Left kidney (tissue), 2 donors: ENCODE results near the gene TTC7B. TPM values are rescaled to one million over a fixed set of nuclear protein-coding genes. Genes with fewer than 3 reads are reported as not detected.

Experiments used
- DNase-seq: peaks from one replicate; pipeline ENCODE4 v3.0.0-alpha.2; 2013
- polyA plus RNA-seq: library from polyadenylated mRNA; unstranded; fragments of 120-200 nt; gene quantifications from one replicate; pipeline ENCODE4 v1.2.1, GENCODE V29; 2013; ENCODE audit not compliant: insufficient read length

The TTC7B gene
- polyA plus RNA-seq, 1 donor: 46.4 TPM

DNA sequence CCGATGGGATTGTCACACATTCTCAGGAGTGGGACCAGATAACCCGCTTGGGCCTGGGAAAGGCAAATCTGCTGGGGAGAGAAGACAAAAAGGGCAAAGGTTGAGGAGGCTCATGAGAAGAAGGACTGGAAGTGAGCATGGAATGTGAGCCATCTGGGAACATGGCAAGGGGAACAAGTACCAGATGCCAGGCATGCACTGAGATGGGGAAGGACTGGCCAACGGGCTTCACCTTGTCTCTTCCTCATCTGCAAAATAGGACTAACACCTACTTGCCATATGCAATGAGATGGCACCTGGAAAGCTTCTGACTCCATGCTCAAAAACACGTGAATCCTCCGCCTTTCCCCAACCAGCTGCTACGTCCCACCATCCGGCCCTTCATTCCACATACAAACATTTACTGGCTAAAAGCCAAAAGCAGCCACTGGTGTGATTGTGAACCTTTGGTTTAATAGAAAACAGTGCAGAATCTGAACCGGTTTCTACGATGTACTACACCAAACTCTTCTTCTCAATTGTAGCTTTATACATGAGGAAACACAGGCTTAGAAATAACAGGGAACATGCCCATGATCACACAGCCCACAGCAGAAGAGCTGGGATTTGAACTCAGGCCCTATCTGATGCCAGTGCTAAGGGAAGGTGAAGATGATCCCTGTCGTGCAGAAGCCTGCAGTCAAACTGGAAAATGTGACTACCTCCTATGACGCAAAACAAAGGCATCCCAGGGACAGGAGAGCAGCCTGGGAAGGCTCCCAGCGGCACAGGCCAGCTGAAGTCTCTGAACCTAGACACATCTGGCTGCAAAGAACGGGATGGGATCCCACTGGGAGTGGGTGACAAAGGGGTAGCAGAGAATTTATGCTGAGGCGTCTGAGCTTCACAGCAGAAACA, 112.1 kb downstream of the TTC7B start:
- DNase-seq: no peak

DNA sequence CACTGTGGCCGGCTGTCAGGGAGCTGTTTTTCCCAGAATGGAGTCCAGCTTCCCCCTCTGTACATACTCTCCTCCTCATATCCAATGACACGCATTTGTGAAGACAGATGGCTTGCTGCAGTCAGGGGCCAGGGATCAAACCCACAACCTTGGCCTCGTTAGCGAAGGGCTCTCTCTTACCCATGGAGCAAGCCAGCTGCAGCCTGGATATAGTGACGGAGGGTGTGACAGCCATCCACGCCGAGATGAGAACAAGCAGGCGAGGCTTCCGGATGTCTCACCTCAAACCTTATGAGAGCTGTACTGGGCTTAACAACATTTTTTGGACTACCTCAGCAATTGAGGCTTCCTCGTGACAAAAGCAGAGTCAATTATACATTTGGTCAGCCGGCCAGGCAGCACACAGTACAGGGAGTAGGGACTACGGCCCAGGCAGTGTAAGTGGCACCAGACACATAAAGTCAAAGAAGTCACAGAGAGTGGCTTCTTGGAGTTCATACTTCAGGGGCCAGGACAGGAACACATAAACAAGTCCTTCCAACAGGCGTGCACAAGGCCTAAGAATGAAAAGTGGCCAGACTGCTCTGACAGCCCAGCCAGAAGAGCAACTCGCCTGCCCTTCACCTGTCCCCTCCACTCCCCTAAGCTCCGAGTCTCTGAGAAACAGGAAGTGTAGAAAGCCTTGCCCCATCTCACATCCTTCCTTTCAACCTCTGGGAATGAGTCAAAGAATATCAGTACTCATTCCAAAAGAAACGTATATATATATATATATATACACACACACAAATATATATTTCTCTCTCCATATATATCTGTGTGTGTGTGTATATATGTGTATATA, 115.1 kb downstream of the TTC7B start:
- DNase-seq: no peak

DNA sequence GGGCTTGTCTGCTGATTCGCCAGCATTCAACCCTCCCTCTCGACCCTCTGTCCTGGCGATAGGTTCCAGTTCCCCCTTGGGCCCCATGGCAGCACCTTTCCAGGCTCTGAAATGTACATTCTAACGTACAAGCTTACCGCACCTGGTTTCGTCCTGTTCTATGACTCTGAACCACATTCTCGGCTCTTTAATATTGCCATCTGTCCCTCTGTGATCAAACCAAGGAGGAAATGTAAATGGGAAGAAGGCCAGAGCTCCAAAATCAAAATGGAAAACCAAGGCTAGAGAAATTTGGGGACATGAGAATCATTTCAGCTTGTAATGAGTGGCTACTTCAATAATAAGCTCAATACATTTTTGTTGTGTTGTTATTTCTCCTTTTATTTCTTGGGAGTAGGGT, 117.2 kb downstream of the TTC7B start:
- no peak for DNase-seq

DNA sequence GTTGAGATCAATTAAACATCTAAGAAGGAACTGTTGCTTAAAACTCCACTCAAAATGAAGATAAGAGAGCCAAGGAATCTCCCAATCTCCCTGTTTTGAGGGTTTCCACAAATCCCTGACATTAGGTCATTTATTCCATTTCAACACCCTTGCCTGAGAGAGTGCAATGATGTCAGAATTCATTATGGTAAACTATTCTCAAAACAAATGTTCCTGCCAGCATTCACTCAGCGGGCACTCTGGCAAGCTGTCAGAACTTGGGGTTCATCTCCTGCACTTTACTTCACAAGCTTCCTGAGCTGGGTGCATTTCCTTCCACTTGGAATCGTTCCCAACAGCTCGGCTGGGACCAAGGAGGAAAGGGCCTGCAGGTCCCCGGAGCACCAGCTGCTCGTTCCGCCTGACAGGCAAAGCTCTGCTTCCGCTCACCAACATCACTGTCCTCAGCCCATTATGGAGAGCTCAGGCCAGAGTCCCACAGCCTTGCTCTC, 117.8 kb downstream of the TTC7B start:
- no peak for DNase-seq

DNA sequence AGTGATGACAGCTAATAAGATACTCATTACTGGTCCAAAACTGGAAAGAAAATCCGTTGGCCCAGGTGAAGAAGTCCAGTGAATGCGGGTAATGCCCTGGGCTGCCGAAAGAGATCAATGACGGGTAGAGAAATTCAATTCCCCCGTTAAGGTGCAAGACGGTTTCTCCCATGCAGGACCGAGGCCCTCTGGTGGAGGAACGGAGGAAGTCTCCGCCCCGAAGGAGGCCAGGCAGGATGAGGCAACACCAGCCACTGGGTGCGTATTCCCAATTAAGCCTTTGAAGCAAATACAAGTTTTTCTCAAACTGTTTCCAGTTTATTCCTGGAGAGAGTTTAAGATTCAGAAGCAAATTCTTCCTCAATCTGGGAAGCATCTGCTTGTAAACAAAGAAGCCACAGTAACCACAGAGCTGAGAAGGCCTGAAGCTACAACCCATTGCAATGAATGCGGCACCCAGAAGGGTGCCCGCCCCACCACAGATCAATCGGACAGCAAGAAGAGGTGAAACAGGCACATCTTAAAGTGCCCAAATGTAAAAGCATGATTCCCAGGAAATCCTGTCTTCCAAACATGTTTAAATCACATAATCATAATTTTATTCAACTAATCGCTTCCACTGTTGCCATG, 118.5 kb downstream of the TTC7B start:
- peak; percentile 81 for DNase-seq

DNA sequence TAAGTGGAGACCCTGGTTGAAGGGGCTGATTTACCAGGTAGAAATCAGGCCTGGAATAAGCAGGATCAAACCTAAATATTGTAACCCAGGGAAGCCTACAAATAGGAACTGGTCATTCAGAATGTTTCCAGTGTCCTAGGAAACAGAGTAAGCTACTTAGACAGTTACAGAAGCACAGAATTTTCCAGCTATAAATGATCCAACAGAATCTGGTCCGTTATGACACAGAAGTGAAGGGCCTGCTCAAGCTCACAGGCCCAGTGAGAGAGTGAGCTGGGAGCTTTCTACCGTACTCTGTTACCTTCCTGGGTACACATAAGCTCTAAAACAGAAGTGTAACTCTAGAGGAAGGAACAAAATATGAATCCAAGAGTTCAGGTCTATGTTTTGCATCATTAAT, 119.1 kb downstream of the TTC7B start:
- DNase-seq: no peak

DNA sequence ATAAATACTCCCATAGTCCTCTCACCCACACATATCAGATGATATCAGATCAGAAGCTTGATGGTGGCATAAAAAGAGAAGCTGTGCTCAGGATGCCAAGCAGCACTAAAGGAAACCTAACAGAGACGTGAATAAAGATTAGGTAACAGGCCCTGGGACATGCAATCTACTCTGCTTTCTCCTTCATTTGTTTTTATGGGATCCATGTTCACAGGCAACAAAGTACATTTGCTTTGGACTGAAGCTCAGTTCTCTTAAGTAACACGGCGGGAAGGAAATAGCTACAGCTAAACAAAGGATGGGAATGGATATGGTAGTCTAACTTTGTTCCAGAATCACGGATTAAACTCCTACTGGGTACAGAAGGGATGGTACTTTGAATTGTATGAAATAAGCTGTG, 119.5 kb downstream of the TTC7B start:
- DNase-seq: no peak

DNA sequence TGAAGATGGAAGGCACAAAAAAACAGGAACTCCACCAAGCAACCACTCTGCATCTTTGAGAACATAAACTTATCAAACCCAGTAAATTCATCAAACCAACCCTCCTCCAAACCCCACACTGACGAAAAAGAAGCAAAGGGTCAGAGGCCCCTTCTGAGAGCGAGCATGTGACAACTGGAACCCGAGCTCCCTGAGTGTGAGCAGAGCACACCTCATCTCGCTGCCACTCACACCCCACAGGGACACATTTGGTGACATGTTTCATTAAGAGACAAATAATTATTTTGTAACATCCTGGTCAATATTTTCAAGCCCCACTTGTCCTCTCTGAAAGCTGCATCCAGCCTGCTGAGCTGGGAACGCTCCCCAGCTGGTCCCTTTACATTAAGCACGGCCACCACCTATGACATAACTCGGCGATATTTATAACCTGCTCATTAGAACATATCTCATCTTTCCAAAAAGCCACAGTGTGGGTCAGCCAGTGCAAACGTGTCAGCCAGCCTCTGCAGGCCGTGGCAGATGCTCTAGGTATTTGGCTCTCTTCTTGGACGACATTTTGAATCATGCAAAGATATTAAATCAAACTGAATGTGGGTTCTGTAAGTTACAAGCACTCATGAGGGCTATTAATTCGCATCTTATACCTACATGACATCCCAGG, 120.1 kb downstream of the TTC7B start:
- DNase-seq: no peak

DNA sequence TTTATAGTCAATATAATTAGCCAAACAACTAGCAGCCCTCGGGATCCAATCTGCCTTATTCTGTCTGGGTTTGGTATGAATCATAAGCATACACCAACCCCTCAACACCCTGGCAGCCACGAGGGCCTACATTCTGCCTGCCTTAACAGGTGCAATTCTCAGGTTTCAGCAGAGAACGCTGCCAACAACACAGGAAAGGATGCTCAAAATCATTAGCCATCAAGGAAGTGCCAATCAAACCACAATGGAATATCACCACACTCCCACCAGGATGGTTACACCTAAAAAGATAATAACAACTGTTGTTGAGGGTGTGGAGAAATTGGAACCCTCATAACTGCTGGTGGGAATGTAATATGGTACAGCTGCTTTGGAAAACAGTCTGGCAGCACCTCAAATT, 122.8 kb downstream of the TTC7B start:
- no peak for DNase-seq

DNA sequence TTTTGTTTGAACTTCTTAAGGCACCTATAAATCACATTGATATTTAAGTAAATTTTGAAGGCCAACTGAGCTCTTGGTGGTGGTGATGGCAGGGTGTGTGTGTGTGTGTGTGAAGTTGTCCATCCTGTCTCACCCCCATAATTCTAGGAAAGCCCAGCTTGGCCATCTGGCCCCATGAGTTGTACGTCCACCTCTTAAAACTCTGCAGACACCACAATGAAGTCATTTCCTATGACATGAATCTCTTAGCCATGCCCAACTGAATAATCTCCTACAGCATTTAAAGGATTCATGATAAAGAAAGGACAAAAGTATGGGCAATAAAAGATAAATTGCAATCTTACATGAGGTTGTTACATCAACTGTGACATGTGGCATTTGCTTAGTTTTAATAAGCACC, 123.4 kb downstream of the TTC7B start:
- DNase-seq: no peak

DNA sequence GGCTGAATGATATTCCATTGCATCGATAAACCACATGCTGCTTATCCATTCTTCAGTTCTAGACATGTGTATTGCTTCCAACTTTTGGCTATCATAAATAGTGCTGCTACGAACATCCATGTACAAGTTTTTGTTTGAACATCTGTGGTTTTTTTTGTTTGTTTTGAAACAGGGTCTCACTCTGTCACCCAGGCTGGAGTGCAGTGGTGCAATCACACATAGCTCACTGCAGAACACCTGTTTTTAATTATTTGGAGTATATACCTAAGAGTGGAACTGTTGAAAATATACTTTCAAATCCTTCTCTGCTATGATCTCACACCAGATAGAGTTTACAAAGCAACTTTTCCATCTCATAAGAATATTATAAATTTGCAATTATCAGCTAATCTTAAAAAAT, 124.2 kb downstream of the TTC7B start:
- no peak for DNase-seq

DNA sequence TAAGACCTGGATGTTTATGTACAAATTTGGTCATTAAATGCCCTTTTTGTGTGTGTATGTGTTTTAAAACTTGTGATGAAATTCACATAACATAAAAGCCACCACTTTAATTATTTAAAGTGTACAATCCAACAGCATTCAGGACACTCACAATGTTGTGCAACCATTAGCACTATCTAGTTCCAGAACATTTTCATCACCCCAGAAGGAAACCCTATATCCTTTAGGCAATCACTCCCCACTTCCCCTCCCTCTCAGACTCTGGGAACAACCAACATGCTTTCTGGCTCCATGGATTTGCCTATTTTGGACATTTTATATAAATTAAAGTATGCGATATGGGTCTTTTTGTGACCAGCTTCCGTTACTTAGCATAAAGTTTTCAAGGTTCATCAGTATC, 124.6 kb downstream of the TTC7B start:
- no peak for DNase-seq

DNA sequence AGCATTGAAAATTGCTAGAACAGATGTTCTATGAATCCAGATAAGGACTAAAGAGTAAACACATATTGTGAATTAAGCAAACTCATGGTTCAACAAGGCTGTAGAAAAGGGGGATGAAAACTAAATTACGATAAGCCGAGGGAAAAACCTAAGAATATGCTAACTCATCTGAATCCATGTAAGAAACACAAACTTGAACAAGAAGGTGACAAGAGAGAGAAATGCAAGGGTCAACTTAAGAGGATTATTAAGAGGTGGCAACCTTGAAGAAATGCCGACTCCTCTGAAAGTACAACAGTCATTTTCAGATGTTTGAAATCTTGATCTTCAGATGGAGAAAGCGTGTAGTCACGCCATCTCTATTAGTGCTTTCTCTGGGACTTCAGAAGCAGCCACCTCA, 128.6 kb downstream of the TTC7B start:
- DNase-seq: no peak

DNA sequence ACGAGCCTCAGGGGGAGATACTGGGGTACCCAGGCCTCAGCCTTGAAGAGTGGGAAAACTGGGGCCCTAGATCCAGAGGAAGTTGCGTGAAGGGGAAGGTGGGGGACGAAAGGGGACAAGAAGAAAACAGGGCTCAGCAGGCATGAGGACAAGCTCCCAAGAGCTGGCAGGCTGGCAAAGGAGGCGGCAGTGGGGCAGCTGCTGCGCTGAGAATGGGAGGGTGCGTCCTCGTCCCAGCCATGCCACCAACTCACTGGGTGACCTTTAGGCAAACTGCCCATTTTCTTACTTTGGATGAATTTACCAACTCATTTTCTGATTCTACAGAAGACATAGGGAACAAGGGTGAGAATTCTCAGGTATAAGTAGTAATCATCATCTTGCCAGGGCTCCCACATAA, 133.6 kb downstream of the TTC7B start:
- DNase-seq: no peak

DNA sequence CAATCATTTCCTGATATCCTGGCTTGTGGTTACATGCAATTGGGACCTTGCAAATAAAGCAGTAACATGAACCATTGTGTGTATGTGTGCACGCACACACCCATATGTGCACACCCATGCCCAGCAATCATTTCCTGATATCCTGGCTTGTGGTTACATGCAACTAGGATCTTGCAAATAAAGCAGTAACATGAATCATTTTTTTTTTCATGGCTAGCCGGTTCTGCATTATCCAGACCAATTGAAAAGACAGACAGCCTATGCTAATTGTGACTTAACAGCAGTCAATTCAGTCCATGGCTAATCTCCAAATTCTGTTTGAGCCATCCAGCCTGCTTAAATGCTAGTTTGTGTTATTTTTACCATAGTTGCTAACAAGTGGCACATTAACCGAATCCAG, 134.3 kb downstream of the TTC7B start:
- no peak for DNase-seq

DNA sequence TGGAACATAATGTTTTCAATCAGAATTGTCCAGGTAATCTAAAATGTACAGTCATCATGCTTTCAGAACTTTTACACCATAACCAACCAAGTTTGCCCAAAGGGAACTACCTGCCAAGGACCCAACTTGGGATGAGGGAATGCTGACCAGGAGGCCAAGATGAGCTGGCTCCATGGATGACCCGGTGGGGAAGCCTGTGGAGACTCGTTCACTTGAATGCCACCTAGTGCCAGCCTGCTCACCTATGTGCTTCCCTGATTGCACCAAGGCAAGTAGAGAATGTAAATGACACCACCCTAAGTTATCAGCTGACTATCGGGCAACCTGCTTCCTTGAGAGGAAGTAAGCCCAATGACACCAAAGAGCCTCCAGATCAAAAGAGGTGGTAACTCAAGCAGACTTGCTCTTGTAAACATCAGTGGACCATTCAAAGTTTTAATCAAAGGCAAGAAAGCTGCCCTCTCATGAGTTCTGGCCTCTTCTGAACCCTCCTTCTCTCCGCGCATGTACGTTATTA, 137.3 kb downstream of the TTC7B start:
- no peak for DNase-seq

DNA sequence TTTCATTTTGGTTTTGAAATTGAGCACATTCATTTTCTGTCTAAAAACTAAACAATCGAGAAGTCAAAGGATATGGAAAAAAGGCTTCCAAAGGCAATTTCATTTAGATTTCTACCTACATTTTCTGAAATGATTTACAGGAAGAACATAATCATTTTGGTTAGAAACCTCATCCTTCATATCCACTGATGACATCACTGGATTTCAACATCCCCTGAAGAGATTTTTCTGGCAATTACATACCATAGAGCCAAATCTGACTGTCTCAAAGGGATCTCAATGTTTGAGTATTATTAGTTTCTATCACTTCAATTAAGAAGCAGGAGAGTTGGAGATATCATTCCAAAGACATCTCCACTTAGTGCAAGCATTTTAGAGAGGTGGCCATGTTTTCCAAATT, 137.8 kb downstream of the TTC7B start:
- DNase-seq: no peak

DNA sequence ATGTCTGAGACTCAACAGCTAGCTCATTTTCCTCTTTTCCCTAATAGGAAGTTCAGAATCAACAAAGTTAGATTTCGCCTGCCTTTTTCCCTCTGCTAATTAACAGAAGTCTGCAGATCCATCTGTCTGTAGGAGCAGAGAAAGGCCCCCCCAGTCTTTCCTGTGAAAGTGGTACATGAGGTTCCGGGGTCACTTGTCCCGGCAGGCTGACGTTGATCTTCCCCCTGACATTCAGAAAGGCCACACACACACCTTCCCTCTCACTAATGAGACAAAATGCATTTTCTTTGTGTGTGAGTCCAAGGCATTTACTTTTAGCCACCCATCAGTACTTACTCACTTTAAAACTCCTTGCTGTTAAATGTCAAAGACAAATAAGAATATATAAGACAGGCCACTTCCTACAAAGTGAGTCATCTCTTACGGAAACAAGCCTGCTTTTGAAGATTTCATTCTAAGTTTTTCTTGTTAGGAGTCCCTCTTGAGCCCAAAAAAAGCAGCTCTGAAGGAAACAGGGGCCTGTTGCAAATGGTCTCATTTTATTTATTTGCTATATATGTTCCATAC, 138.7 kb downstream of the TTC7B start:
- no peak for DNase-seq

DNA sequence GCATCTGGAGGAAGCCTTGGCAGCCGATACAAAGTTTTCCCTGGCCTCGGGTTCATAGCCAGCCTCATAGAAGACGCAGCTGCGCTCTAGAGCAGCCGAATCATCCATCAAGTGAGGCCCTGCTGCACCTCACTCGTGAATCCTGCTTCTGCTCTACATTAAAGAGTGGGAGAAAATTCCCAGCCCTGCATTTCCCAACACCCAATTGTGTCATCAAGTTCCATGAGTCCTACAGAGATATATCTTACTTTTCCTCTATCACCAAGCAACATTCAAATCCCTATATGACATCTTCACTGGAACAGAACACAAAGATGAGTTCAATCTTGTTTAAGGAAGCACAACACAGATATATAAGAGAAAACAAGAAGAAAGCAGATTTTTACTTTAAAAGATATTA, 139.3 kb downstream of the TTC7B start:
- DNase-seq: no peak

DNA sequence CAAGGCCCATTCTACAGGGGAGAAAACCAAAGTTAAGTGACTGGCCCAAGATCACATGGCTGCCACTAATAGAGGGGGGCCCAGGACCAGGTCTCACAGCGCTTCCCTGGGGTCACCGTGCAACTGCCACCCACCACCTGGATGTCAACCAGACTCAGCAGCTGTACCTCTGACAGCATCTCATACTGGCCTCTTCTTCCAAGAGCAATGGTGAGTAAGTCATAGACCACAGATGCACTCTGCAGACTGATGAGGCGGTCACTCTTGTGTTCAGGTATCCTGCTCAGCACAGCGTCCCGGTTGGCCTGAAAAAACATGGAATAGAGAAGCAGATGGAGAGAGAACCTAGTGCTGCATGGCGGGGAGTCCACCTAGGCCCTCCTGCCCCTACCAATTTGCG, 139.9 kb downstream of the TTC7B start:
- DNase-seq: no peak

DNA sequence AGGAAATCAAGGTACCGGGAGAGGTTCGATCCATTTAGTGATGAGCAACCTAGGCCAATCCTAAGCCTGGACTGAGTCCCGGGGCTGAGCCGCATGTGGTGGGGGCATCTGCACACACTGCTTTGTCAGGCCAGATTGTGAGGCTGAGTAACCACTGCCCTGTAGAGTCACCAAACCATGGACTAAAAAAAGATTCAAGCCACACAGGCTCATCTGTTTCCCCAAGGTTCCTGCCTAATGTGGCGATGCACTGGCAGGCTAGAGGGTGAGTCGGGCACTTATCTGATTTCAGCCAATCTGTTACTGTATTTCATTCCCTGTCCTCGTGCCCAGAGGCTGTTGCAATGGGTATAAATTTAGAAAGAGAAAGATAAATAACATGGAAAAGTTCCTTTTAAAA, 140.8 kb downstream of the TTC7B start:
- no peak for DNase-seq

DNA sequence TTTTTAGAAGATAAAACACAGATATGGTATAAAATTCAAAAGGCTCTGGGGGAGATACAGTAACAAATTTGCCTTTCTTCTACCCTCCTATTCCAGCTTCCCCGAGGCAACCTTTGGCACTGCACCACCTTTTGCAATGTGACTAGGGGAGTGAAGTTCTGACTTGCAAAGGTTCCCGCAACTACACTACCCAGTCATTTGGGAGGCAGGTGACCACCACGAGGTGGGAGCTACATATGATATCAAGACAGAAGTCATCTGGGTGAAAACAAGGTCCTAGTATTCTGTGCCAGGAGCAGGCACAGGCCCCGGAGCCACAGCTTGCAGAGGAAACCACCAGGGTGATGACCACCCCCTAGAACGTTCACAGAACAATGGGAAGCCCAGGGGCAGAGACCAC, 141.5 kb downstream of the TTC7B start:
- no peak for DNase-seq
